Measurements from ENCODE around the gene ZNF26. TPM values are rescaled to one million over a fixed set of nuclear protein-coding genes. Genes with fewer than 3 reads are reported as not detected.
"Not testable (repeated sequence)": the region's sequence is repeated elsewhere in the genome, so short reads cannot be mapped to it uniquely, and the experiment has no call there.

Gene ZNF26
- total and polyA plus RNA-seq, 10 of the 15 experiments (the other 5 are each of a cell fraction or from before 2014, with no cell fraction given), result 1.00 to 17.1 (median 10.5) TPM

GRCh38 chr12:132963947-132964346 is 22.2 kb upstream of the ZNF26 start:
- H3K4me2 ChIP-seq (ENCODE audit: control insufficient read depth, insufficient read depth); H3K9me3 ChIP-seq (replicated peaks; ENCODE audit: control insufficient read depth, insufficient read depth, low read length); in situ Hi-C loops (cut with MboI); H3K4me1 ChIP-seq (ENCODE audit: control insufficient read depth, insufficient read depth, low read length); H3K79me2 ChIP-seq (ENCODE audit: control insufficient read depth, insufficient read depth, low read length); H3K27me3 ChIP-seq (replicated peaks in 1 of 2; ENCODE audit: control insufficient read depth in 2 of 2, insufficient read depth in 2 of 2, low read length in 1 of 2); FAIRE-seq; BruUV-seq (replicated peaks); H2AFZ ChIP-seq (ENCODE audit: control insufficient read depth, low read depth, low read length); H4K20me1 ChIP-seq (ENCODE audit: control insufficient read depth, insufficient read depth); DNase-seq (ENCODE audit: low read depth, low spot score); RAD21 ChIA-PET (ENCODE audit: unreplicated experiment); H3K9ac ChIP-seq (ENCODE audit: control insufficient read depth, insufficient read depth, low read length); SMC1A ChIA-PET (ENCODE audit: uncharacterized antibody, unreplicated experiment); POLR2A ChIA-PET; H3K27ac ChIP-seq (ENCODE audit: control insufficient read depth, insufficient read depth); ATAC-seq; H3K36me3 ChIP-seq (ENCODE audit: control insufficient read depth in 2 of 2, insufficient read depth in 2 of 2, low read length in 1 of 2); H3K4me3 ChIP-seq; intact Hi-C loops (cut with micrococcal nuclease; ENCODE audit: unreplicated experiment); CTCF ChIA-PET: not testable (repeated sequence)
- TF ChIP-seq ZBTB33 (IDR thresholded peaks at IDR 0.05), result peak; percentile 60; the same call in 1 of the 2 replicates
- WGBS (ENCODE audit: insufficient coverage, insufficient replicate concordance, low lambda C conversion rate, missing lambda C conversion rate), result 79% methylated on average over 10 of the region's 10 CpGs

GRCh38 chr12:132965796-132966195 is 20.4 kb upstream of the ZNF26 start:
- no peaks in the 10 kb centered on the region for H3K27me3 ChIP-seq (replicated peaks in 1 of 2; ENCODE audit: control insufficient read depth in 2 of 2, insufficient read depth in 2 of 2, low read length in 1 of 2)
- WGBS (ENCODE audit: insufficient coverage, insufficient replicate concordance, low lambda C conversion rate, missing lambda C conversion rate), result 88% methylated on average over 12 of the region's 12 CpGs
- H3K27ac ChIP-seq (ENCODE audit: control insufficient read depth, insufficient read depth), result no peak overlapping the region
- H3K4me3 ChIP-seq, result no peak overlapping the region
- RAD21 ChIA-PET (ENCODE audit: unreplicated experiment), result no interaction called here
- no peak for DNase-seq (ENCODE audit: low read depth, low spot score)
- no peaks in the 10 kb centered on the region for H3K79me2 ChIP-seq (ENCODE audit: control insufficient read depth, insufficient read depth, low read length)
- peaks cover 7% of the 10 kb centered on the region; the same call in 2 of the 3 replicates for H3K9me3 ChIP-seq (replicated peaks; ENCODE audit: control insufficient read depth, insufficient read depth, low read length)
- no peaks in the 10 kb centered on the region for H3K4me1 ChIP-seq (ENCODE audit: control insufficient read depth, insufficient read depth, low read length)
- no peak for ATAC-seq
- no peak for FAIRE-seq
- no TSS peak for BruUV-seq (replicated peaks)
- H3K36me3 ChIP-seq (ENCODE audit: control insufficient read depth in 2 of 2, insufficient read depth in 2 of 2, low read length in 1 of 2), result no peaks in the 10 kb centered on the region
- CTCF ChIA-PET, result no interaction called here
- no peak overlapping the region for H2AFZ ChIP-seq (ENCODE audit: control insufficient read depth, low read depth, low read length)
- SMC1A ChIA-PET (ENCODE audit: uncharacterized antibody, unreplicated experiment), result no interaction called here
- TF ChIP-seq JUND (IDR thresholded peaks at IDR 0.05; ENCODE audit: low read depth, low read length) (no peak), SREBF1 (IDR thresholded peaks at IDR 0.05; ENCODE audit: low read length) (no peak), ZSCAN29 (IDR thresholded peaks at IDR 0.05) (no peak), CEBPB (IDR thresholded peaks at IDR 0.05; ENCODE audit: borderline replicate concordance in 1 of 2, low read depth in 2 of 2, low read length in 2 of 2) (no peak), PKNOX1 (IDR thresholded peaks at IDR 0.05) (no peak), NRF1 (conservative IDR thresholded peaks at IDR 0.05; ENCODE audit: low read depth, low read length) (no peak), CUX1 (IDR thresholded peaks at IDR 0.05; ENCODE audit: insufficient replicate concordance, low read depth, low read length) (no peak), MYB (IDR thresholded peaks at IDR 0.05; ENCODE audit: borderline replicate concordance, low read depth, low read length) (no peak)
- in situ Hi-C loops (cut with MboI), result no loop called here
- POLR2A ChIA-PET, result no interaction called here
- no peaks in the 10 kb centered on the region for H4K20me1 ChIP-seq (ENCODE audit: control insufficient read depth, insufficient read depth)
- no peak overlapping the region for H3K9ac ChIP-seq (ENCODE audit: control insufficient read depth, insufficient read depth, low read length)
- H3K4me2 ChIP-seq (ENCODE audit: control insufficient read depth, insufficient read depth), result no peak overlapping the region
- intact Hi-C loops (cut with micrococcal nuclease; ENCODE audit: unreplicated experiment), result no loop called here
